22Rv1 (cell line): Measurements from ENCODE around the gene BNC2.

Experiments used
- H3K27ac ChIP-seq: fragments of 450-650 bp; 2 replicates; pipeline ENCODE4 v1.5.1; 2017
- ZFX ChIP-seq: fragments of 450-650 bp; IDR thresholded peaks from 2 replicates; pipeline ENCODE4 v1.6.1; 2017; ENCODE audit warnings: antibody characterized with exemption, borderline replicate concordance
- TF ChIP-seq, protein P1 (sequence below): fragments of 450-650 bp; IDR thresholded peaks from 2 replicates; pipeline ENCODE4 v1.5.1; 2017; ENCODE audit warnings: mild to moderate bottlenecking

Gene BNC2

DNA sequence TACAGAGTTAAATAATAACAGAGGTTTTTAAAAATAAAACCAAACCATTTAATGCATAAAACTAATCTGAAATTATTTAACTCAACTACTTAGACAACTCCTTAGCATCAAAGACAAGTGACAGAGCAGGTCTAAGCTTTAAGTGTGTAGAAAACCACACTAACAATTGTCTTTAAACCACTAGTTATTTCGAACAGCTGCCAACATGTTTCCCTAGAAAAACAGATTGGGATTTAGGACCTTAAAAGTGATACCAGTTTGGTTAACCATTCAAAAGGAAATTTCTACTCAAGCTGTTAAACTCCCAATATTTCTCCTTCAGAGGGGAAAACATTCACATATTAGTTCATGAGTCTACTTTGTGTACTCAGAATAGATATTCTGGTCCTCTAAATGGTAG, 208.7 kb downstream of the BNC2 start:
- TF ChIP-seq, protein P1, sequence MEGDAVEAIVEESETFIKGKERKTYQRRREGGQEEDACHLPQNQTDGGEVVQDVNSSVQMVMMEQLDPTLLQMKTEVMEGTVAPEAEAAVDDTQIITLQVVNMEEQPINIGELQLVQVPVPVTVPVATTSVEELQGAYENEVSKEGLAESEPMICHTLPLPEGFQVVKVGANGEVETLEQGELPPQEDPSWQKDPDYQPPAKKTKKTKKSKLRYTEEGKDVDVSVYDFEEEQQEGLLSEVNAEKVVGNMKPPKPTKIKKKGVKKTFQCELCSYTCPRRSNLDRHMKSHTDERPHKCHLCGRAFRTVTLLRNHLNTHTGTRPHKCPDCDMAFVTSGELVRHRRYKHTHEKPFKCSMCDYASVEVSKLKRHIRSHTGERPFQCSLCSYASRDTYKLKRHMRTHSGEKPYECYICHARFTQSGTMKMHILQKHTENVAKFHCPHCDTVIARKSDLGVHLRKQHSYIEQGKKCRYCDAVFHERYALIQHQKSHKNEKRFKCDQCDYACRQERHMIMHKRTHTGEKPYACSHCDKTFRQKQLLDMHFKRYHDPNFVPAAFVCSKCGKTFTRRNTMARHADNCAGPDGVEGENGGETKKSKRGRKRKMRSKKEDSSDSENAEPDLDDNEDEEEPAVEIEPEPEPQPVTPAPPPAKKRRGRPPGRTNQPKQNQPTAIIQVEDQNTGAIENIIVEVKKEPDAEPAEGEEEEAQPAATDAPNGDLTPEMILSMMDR = no peak
- TF ChIP-seq ZFX = no peak
- no peak overlapping the region for H3K27ac ChIP-seq

DNA sequence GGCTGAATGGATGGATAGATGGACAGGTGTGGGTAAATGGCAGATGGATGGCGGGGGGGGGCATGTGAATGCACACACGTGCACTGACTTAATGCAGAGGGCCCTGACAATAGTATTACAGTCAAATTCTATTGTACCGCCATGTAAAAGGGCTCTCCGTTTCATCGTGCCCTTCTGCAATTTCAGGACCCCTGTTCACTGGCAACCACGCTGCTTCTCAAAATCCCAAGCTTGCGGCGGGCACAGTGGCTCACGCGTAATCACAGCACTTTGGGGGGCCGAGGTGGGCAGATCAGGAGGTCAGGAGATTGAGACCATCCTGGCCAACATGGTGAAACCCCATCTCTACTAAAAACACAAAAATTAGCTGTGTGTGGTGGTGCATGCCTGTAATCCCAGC, 211.4 kb downstream of the BNC2 start:
- no peak overlapping the region for H3K27ac ChIP-seq
- TF ChIP-seq, protein P1 = no peak
- TF ChIP-seq ZFX = no peak

DNA sequence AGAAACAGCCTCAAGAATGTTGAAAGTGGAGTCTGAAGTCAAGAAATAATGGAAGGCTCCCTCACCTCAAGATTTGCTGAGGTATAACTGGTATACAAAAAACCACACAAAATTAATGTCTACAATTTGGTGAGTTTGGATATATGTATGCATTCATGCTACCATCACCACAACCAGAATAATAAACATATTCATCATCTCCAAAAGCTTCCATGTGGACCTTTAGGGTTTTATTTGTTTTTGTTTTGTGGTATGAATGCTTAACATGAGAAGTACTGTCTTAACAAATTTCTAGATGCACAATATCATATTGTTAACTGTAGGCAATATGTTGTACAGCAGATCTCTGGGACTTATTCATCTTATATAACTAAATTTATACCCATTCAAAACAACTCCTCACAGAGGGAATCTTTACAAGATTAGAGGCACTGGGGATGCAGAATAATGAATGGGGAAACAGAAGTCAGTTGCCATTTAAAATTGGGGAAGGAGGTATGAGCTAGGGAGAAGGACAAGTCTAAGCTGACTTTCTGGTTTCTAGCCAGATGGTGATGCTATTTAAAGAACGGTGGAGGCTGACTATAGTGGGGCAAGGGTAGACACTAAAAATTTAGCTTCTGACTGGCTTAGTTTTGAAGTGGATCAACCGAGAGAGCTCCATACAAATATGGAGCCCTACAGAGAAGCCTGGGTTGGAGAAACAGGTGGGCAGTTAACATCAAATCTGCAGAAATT, 213.9 kb downstream of the BNC2 start:
- TF ChIP-seq ZFX = no peak
- TF ChIP-seq, protein P1 = no peak

DNA sequence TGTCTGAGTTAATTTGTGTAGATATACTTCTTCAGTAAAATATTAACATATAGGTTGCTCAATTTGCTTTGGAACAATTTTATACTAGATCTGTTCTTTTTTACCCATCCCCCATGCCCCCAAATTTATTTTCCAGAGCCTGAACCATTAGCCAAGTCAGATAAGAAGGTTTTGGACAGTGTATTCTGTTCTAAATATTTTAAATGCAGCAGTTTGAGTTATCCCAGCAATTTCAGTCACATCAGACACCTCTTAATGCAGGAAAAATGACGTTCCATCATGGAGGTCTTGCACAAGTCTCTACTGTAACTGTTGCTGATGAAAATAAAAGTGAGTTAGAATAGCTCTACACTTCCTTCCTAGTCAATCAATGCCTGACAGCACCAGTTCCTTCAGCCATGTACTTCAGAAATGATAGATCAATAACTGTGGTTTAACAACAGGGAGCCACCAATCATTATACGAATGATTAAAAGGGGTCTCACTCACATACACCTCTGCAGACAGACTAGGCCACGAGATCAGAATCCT, 215.8 kb downstream of the BNC2 start:
- no peak overlapping the region for H3K27ac ChIP-seq
- TF ChIP-seq, protein P1 = no peak
- TF ChIP-seq ZFX = no peak

More for the DNA sequence above, 213.9 kb downstream of the BNC2 start:
- H3K27ac ChIP-seq = no peak overlapping the region

DNA sequence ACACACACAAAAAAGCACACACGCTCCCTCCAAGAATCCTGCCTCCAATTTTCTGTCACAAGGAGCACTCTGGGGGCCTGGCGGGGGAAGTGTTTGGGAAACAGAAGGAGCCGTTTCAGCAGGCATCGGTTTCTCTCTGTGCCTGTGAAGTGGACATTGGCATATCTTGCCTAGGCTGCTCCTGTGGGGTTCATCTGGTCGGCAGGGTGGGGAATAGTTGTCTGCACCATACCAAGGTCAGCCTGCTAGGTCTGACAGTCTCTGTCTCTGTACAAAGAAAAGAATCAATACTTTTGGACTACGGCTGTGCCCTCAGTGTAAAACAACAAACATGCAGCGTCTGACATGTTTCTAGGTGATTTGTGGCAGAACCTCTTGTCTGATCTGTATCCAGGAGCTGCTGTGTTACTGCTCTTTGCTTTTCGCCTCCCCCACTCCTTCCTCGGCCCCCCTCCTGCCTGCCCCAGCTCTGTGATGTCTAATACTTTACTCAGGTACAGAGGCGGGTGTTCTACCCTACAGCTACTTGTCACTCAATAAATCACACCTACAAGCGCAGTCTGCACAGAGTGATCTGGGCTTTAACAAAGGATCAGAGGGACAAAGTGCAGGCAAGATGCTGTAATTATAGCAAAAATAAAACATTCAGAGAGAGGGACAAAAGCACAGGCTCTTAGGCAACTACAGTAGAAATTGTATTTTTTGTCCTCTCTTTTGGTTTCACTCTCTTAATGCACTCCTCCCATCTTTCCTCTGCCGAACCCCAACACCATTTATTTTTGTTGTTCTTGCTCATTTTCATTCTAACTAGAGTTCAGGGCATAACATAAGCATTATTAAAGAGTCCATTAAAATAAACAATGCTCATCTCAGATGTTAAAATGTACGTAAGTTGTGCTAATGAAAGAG, 216.7 kb downstream of the BNC2 start:
- TF ChIP-seq ZFX = no peak
- TF ChIP-seq, protein P1 = no peak
- H3K27ac ChIP-seq = no peak overlapping the region

DNA sequence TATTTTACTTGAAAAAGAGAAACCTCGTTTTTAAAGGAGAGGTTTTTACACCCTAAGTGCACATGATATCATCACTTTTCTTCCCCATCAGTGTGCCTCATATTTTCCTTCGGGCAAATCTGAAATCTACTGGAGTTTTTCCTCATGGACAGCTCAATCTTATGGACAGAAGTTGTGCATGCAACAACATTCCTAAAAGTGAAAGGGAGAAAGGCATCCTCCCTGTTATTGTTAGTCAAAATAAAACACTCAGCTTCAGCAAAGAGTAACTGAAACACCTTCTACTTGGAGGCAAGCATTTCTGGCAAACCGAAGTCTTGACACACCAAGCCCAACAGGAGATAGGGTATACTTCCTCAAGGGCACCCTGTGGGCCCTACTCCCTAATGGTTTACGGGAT, 217.9 kb downstream of the BNC2 start:
- TF ChIP-seq ZFX = no peak
- TF ChIP-seq, protein P1 = no peak
- no peak overlapping the region for H3K27ac ChIP-seq
